ENCODE results near the gene GPR153. TPM values are rescaled to one million over a fixed set of nuclear protein-coding genes. Genes with fewer than 3 reads are reported as not detected.

GPR153 gene
- total and polyA plus RNA-seq, 2 of the 13 experiments (the other 11 are each of a cell fraction or from before 2014, with no cell fraction given) = 0.22 to 0.31 TPM

GRCh38 chr1:6205849-6206519, 54.9 kb downstream of the GPR153 start, which contains the start of gene RNF207 (continued):
- TF ChIP-seq ZNF512B (CRISPR knock-in tag; IDR thresholded peaks at IDR 0.05; ENCODE audit: borderline replicate concordance) (0 out of 2 replicates have a peak, but pooled peaks have one; percentile 13), ZFP36L2 (CRISPR knock-in tag; IDR thresholded peaks at IDR 0.05) (no peak), STAG1 (CRISPR knock-in tag; IDR thresholded peaks at IDR 0.05) (0 out of 2 replicates have a peak, but pooled peaks have one; percentile 7), ZBTB38 (CRISPR knock-in tag; IDR thresholded peaks at IDR 0.05) (peak; percentile 18; the same call in 1 of the 2 replicates), SPEN (CRISPR knock-in tag; IDR thresholded peaks at IDR 0.05; ENCODE audit: low read depth) (peak; percentile 66; the same call in 1 of the 2 replicates), KDM4B (CRISPR knock-in tag; IDR thresholded peaks at IDR 0.05) (peak; percentile 35; the same call in 1 of the 2 replicates), HHEX (CRISPR knock-in tag; IDR thresholded peaks at IDR 0.05) (no peak), ARHGAP35 (CRISPR knock-in tag; IDR thresholded peaks at IDR 0.05; ENCODE audit: borderline replicate concordance) (0 out of 2 replicates have a peak, but pooled peaks have one; percentile 72), ZBTB39 (CRISPR knock-in tag; IDR thresholded peaks at IDR 0.05) (peak; percentile 43; the same call in 1 of the 2 replicates), HNRNPL (IDR thresholded peaks at IDR 0.05; ENCODE audit: low read depth, low read length) (0 out of 2 replicates have a peak, but pooled peaks have one; percentile 29), PHF21A (CRISPR knock-in tag; IDR thresholded peaks at IDR 0.05) (peak; percentile 73), ZBTB40 (IDR thresholded peaks at IDR 0.05) (no peak), ZBTB40 (CRISPR knock-in tag; IDR thresholded peaks at IDR 0.05) (peak; percentile 66; the same call in 1 of the 2 replicates), KMT2B (CRISPR knock-in tag; IDR thresholded peaks at IDR 0.05) (no peak), ZNF572 (CRISPR knock-in tag; IDR thresholded peaks at IDR 0.05) (no peak), ZNF101 (CRISPR knock-in tag; IDR thresholded peaks at IDR 0.05; ENCODE audit: borderline replicate concordance, low read depth) (peak; percentile 63; the same call in 1 of the 2 replicates)

All from HepG2 (cell line).